ENCODE data around the gene SUV39H1.

- no peak for TF ChIP-seq POLR2A (IDR thresholded peaks at IDR 0.05)
- no peak for TF ChIP-seq CTCF (IDR thresholded peaks at IDR 0.05)
These were observed 5.5 kb downstream of the SUV39H1 start for GRCh38 chrX:48702032-48702431.
